Metanephros (tissue), 1 donor: ENCODE measurements around the gene ARPC1A. TPM values are rescaled to one million over a fixed set of nuclear protein-coding genes. Genes with fewer than 3 reads are reported as not detected.

Source experiments
- total RNA-seq: library from RNA; depleted of rRNA; stranded (reverse); fragments of >200 nt; gene quantifications from one replicate; pipeline ENCODE4 v1.2.3, GENCODE V29; 2014

Gene ARPC1A
- total RNA-seq, result 93.0 TPM

GRCh38 chr7:99325592-99326407 lies at the start of gene ARPC1A:
ARPC1A (plus strand) TSS chr7:99325898; CDS start chr7:99333354, 7,456 bp downstream.

DNA sequence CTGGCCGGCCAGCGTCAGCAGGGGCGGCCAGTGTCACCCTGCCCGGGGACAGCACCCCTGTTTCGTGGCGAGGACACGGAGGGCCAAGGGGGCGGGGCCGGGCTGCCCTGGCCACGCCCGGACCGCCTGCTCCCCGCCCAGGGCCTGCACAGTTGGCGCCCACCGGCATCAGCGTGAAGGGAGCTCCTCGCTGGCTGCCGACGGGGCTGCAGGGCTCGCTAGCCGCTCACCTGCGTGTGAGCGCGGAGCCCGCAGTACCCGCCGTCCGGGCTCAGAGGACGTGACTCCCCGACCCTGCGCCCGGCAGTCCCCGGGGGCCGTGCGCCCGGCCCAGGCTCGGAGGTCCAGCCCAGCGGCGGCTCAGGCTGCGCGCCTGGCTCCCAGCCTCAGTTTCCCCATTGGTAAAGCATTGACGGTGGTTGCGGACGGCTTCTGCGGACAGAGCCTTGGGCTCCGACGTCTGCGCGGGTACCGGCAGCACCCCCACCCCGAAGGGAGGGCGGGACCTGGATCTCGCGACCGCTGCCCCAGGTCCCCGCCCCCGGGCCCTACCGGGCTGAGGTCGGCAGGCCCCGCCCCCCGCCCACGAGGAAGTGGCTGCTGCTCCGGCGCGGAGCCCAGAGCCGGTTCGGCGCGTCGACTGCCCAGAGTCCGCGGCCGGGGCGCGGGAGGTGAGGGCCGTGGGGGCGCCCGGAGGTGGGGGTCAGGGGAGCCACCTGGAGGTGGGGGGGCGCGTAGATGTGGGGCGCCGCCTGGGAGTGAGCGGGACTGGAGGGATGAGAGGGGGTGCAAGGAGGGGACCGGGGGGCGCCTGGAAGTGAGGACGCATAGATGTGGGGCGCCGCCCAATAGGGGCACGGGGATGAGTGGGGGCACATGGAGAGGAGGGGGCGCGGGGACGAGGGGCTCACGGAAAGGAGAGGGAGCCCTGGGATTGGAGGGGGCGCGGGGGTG lies 48.7 kb downstream of the ARPC1A start, which contains the start of gene ARPC1B:
ARPC1B (plus strand) TSS at position 620 of the 954 bp plus-strand sequence. CDS start 10,985 bp downstream, outside the sequence.

DNA sequence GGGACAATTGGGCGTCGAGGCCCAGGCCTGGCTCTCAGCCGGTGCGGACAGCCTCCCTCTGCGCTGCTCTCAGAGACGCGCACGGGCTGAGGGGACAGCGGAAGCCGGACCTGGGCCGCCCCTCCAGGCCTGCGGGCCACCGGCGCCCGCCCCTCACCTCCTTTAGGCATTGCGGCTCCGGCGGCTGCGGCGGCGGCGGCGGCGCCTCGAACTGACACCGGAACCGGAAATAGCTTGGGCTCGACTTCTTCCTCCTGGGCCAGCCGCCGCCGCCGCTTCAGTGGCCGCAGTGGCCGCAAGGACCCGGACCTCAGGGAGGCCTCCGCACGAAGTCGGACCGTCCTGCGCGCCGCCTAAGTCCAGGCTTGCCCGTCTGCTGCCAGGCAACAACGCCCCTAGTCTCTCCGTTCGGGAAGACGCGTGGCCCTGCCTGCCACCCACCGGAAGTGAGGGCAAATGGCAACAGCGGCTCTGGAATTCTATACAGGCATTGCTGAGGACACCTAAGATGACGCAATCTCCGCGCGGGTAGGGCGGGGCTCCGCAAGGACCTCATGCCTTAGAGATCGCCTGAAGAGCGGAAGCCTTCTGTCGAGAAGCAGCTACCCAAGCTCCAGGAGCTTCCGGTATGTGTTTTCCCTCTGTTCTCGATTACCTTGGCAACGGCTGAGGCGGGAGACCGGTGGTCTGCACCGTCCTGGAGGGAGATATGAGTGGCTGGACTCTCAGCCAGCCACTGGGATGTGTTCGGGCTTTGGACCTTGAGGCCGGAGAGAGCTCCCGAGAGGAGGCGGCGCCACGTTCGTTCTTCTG lies 82.9 kb downstream of the ARPC1A start, which contains the start of the genes BUD31 and PDAP1:
BUD31 (plus strand) TSS at position 591 of the 813 bp plus-strand sequence. CDS start 2,124 bp downstream, outside the sequence.
PDAP1 (minus strand) TSS at position 219 of the 813 bp plus-strand sequence; CDS start at position 170, 49 bp downstream.

Other genes with a start within 250 kb of the ARPC1A start
- 17.8 TPM for gene SMURF1, start 181.8 kb upstream of the ARPC1A start, total RNA-seq
- not detected for gene KPNA7, start 117.8 kb upstream of the ARPC1A start, total RNA-seq
- gene MYH16, start 53.1 kb upstream of the ARPC1A start, total RNA-seq, result 0.06 TPM
- 105 TPM for gene ARPC1B, start 48.8 kb downstream of the ARPC1A start, total RNA-seq
- gene PDAP1, start 82.7 kb downstream of the ARPC1A start, total RNA-seq, result 17.2 TPM
- gene BUD31, start 83.1 kb downstream of the ARPC1A start, total RNA-seq, result 41.7 TPM
- gene PTCD1, start 112.9 kb downstream of the ARPC1A start, total RNA-seq, result 14.2 TPM
- 26.9 TPM for gene CPSF4, start 113.0 kb downstream of the ARPC1A start, total RNA-seq
- gene ATP5MF, start 140.3 kb downstream of the ARPC1A start, total RNA-seq, result 277 TPM
- gene ZNF789, start 147.0 kb downstream of the ARPC1A start, total RNA-seq, result 19.8 TPM
- gene ZNF394, start 174.4 kb downstream of the ARPC1A start, total RNA-seq, result 30.5 TPM
- 10.4 TPM for gene ZKSCAN5, start 178.8 kb downstream of the ARPC1A start, total RNA-seq
- 9.6 TPM for gene FAM200A, start 226.2 kb downstream of the ARPC1A start, total RNA-seq
- gene ZNF655, start 232.7 kb downstream of the ARPC1A start, total RNA-seq, result 101 TPM